OCI-LY3 (cell line): ENCODE data around the gene WDR38.

Source experiments
- H2AFZ ChIP-seq: fragments of 200-600, 300-600 bp; shearing (Covaris generic); 2 replicates; pipeline ENCODE4 v1.6.0; 2014; ENCODE audit warnings: antibody characterized with exemption, low read depth, low read length
- H3K27ac ChIP-seq: fragments of 200-600, 300-600 bp; sonication (generic); 2 replicates; pipeline ENCODE4 v1.5.1; 2014; ENCODE audit warnings: mild to moderate bottlenecking, low read length, moderate library complexity, mixed read lengths
- H3K27me3 ChIP-seq: fragments of 200-600, 300-600 bp; sonication (generic); 2 replicates; pipeline ENCODE4 v1.6.1; 2014; ENCODE audit warnings: low read depth, low read length, mixed read lengths
- H3K36me3 ChIP-seq: fragments of 200-600, 300-600 bp; sonication (generic); replicated peaks from 2 replicates; pipeline ENCODE3; 2014; ENCODE audit warnings: low read depth, low read length, mixed read lengths
- H3K4me1 ChIP-seq: fragments of 300-600, 200-600 bp; sonication (generic); 2 replicates; pipeline ENCODE4 v1.6.1; 2014; ENCODE audit warnings: low read length, mixed read lengths
- H3K4me2 ChIP-seq: fragments of 200-600, 300-600 bp; sonication (generic); 2 replicates; pipeline ENCODE4 v1.6.1; 2014; ENCODE audit warnings: low read length, mixed read lengths
- H3K4me3 ChIP-seq: fragments of 300-600, 200-600 bp; sonication (generic); 2 replicates; pipeline ENCODE4 v1.5.1; 2014; ENCODE audit warnings: antibody characterized with exemption, mild to moderate bottlenecking, low read length, moderate library complexity
- H3K79me2 ChIP-seq: fragments of 300-600, 200-600 bp; shearing (Covaris generic); 2 replicates; pipeline ENCODE4 v1.6.1; 2014; ENCODE audit warnings: mild to moderate bottlenecking, low read length, mixed read lengths
- H3K9ac ChIP-seq: fragments of 300-600, 200-600 bp; shearing (Covaris generic); 2 replicates; pipeline ENCODE4 v1.6.0; 2014; ENCODE audit warnings: mild to moderate bottlenecking, low read length, moderate library complexity
- H3K9me3 ChIP-seq: fragments of 200-600, 300-600 bp; shearing (Covaris generic); 2 replicates; pipeline ENCODE4 v1.6.1; 2014; ENCODE audit warnings: low read length, mixed read lengths; ENCODE audit not compliant: insufficient read depth
- H4K20me1 ChIP-seq: fragments of 200-600, 300-600 bp; sonication (generic); 2 replicates; pipeline ENCODE4 v1.6.1; 2016; ENCODE audit warnings: low read length, mixed read lengths; ENCODE audit not compliant: insufficient read depth
- CTCF ChIP-seq: fragments of 200-600, 300-600 bp; sonication (generic); IDR thresholded peaks from 2 replicates; pipeline ENCODE4 v1.5.1; 2014; ENCODE audit warnings: antibody characterized with exemption, low read length, low read depth
- EZH2phosphoT487 ChIP-seq: fragments of 200-600 bp; shearing (Covaris generic); IDR thresholded peaks from 2 replicates; pipeline ENCODE4 v1.6.1; 2018; ENCODE audit warnings: antibody characterized with exemption, mixed run types, low read depth

Gene WDR38

GRCh38 chr9:124829334-124829669, 24.0 kb upstream of the WDR38 start:
- no peak overlapping the region for H3K4me3 ChIP-seq
- no peak overlapping the region for H3K4me2 ChIP-seq
- H3K27me3 ChIP-seq = peaks cover 4% of the 10 kb centered on the region; the same call in 1 of the 2 replicates
- no peaks in the 10 kb centered on the region for H3K36me3 ChIP-seq
- peaks cover 9% of the 10 kb centered on the region for H3K9me3 ChIP-seq
- no peak overlapping the region for H2AFZ ChIP-seq
- H3K9ac ChIP-seq = no peak overlapping the region
- no peak for TF ChIP-seq CTCF
- no peak for TF ChIP-seq EZH2phosphoT487
- no peak overlapping the region for H3K27ac ChIP-seq
- no peaks in the 10 kb centered on the region for H3K79me2 ChIP-seq
- peaks cover 12% of the 10 kb centered on the region for H3K4me1 ChIP-seq
- no peaks in the 10 kb centered on the region for H4K20me1 ChIP-seq

GRCh38 chr9:124830593-124830992, 22.7 kb upstream of the WDR38 start:
- Histone ChIP-seq H3K27ac (no peak overlapping the region), H3K4me1 (no peaks in the 10 kb centered on the region), H3K4me3 (no peak overlapping the region), H4K20me1 (no peaks in the 10 kb centered on the region), H3K9ac (no peak overlapping the region), H3K79me2 (no peaks in the 10 kb centered on the region), H3K36me3 (no peaks in the 10 kb centered on the region), H2AFZ (no peak overlapping the region), H3K9me3 (peaks cover 9% of the 10 kb centered on the region), H3K4me2 (no peak overlapping the region), H3K27me3 (peaks cover 4% of the 10 kb centered on the region; the same call in 1 of the 2 replicates)
- TF ChIP-seq CTCF (no peak), EZH2phosphoT487 (no peak)

GRCh38 chr9:124831642-124832364, 21.5 kb upstream of the WDR38 start:
- no peak overlapping the region for H2AFZ ChIP-seq
- no peaks in the 10 kb centered on the region for H3K4me1 ChIP-seq
- H3K27me3 ChIP-seq = peaks cover 4% of the 10 kb centered on the region; the same call in 1 of the 2 replicates
- H3K79me2 ChIP-seq = no peaks in the 10 kb centered on the region
- H3K9me3 ChIP-seq = 0 out of 2 replicates have a peak, but pooled peaks cover 1% of the 10 kb centered on the region
- H3K9ac ChIP-seq = no peak overlapping the region
- no peak overlapping the region for H3K27ac ChIP-seq
- TF ChIP-seq EZH2phosphoT487 = no peak
- TF ChIP-seq CTCF = no peak
- H3K4me3 ChIP-seq = no peak overlapping the region
- H3K4me2 ChIP-seq = no peak overlapping the region
- no peaks in the 10 kb centered on the region for H3K36me3 ChIP-seq
- H4K20me1 ChIP-seq = no peaks in the 10 kb centered on the region

GRCh38 chr9:124834591-124834990, 18.7 kb upstream of the WDR38 start:
- no peak overlapping the region for H2AFZ ChIP-seq
- H4K20me1 ChIP-seq = no peaks in the 10 kb centered on the region
- H3K4me1 ChIP-seq = peaks cover 2% of the 10 kb centered on the region; the same call in 1 of the 2 replicates
- no peaks in the 10 kb centered on the region for H3K79me2 ChIP-seq
- H3K27ac ChIP-seq = no peak overlapping the region
- no peaks in the 10 kb centered on the region for H3K36me3 ChIP-seq
- no peak overlapping the region for H3K4me3 ChIP-seq
- H3K9me3 ChIP-seq = no peaks in the 10 kb centered on the region
- TF ChIP-seq EZH2phosphoT487 (no peak), CTCF (no peak)
- peaks cover under 1% of the 10 kb centered on the region; the same call in 1 of the 2 replicates for H3K27me3 ChIP-seq
- no peak overlapping the region for H3K4me2 ChIP-seq
- H3K9ac ChIP-seq = no peak overlapping the region
